SK-N-MC (cell line): ENCODE data around the gene RTBDN.

Experiments
- EZH2 ChIP-seq: fragments of 200-600 bp; sonication (generic); IDR thresholded peaks from one replicate; pipeline ENCODE4 v1.6.1; 2017; ENCODE audit warnings: antibody characterized with exemption
- FOXP2 ChIP-seq: optimal IDR thresholded peaks from 2 replicates; pipeline ENCODE3; 2011; ENCODE audit warnings: mild to moderate bottlenecking, moderate library complexity; ENCODE audit not compliant: insufficient read depth; ENCODE audit errors: extremely low read length, control extremely low read depth
- POLR2AphosphoS5 ChIP-seq: IDR thresholded peaks from 2 replicates; pipeline ENCODE4 v1.6.1; 2012; ENCODE audit warnings: mild to moderate bottlenecking, low read depth, low read length, borderline replicate concordance

DNA sequence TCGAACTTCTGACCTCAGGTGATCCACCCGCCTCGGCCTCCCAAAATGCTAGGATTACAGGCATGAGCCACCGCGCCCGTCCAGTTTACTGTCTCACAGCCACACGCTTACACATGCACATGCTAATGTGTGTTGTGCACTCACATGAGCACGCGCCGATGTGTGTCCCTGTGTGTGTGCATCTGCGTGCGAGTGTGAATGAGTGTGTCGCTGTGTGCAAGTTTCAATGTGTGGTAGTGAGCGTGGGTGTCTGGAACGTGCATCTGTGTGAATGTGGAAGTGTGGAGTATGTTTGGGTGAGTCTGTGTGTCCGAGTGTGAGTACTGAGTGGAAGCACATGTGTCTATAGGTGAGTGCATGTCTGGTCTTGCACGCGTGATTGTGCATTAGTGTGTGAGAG is 8.1 kb upstream of the RTBDN start:
- TF ChIP-seq POLR2AphosphoS5 (no peak), FOXP2 (no peak), EZH2 (no peak)
